M059J (cell line): ENCODE results near the gene POU3F2. TPM values are rescaled to one million over a fixed set of nuclear protein-coding genes. Genes with fewer than 3 reads are reported as not detected.

Experiments used
- DNase-seq: peaks from one replicate; pipeline ENCODE4 v3.0.0-alpha.2; 2012; ENCODE audit warnings: low read depth
- total RNA-seq: library from RNA; depleted of rRNA; stranded (reverse); fragments of >200 nt; shearing (Covaris generic); gene quantifications from 2 replicates; pipeline ENCODE4 v1.2.3, GENCODE V29; 2014; rRNA removed

Gene POU3F2
- 3.3 and 6.2 TPM in 2 replicates for total RNA-seq

DNA sequence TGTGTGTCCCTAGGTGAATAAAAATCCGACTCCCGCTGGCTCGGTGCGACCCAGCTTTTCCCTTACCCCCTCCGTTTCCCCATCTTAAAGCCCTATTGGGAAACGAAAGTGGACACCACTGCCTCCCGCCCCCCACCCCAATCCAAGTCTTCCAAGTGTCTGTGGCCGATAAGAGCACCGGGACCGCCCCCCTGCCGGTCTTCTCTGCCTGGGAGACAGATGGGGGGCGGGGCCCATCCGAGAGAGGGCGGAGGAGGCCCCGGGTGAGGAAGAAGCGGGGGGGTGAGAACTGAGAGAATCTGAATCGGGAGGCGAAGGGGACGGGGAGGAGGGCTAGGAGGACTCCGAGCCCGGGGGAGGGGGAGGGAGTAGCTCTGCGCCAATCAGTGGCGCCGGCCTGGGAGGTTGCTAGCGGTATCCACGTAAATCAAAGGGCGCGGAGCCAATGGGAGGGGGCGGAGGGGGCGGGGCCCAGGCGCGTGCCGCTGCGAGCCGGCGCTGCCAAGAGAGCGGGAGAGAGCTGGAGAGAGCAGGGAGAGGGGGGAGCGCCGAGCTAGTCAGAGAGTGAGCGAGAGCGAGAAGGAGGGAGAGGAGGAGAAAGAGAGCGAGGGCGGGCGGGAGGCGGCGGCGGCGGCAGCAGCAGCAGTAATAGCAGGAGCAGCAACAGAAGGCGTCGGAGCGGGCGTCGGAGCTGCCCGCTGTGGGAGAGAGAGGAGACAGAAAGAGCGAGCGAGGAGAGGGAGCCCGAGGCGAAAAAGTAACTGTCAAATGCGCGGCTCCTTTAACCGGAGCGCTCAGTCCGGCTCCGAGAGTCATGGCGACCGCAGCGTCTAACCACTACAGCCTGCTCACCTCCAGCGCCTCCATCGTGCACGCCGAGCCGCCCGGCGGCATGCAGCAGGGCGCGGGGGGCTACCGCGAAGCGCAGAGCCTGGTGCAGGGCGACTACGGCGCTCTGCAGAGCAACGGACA lies at the start of gene POU3F2:
Gene POU3F2 (plus strand): TSS at position 515 of the 972 bp plus-strand sequence. CDS start 300 bp downstream, at position 815.
- peak; percentile 93 for DNase-seq

- DNase-seq, result no peak
These were observed 46.9 kb upstream of the POU3F2 start for GRCh38 chr6:98787435-98787834.

DNA sequence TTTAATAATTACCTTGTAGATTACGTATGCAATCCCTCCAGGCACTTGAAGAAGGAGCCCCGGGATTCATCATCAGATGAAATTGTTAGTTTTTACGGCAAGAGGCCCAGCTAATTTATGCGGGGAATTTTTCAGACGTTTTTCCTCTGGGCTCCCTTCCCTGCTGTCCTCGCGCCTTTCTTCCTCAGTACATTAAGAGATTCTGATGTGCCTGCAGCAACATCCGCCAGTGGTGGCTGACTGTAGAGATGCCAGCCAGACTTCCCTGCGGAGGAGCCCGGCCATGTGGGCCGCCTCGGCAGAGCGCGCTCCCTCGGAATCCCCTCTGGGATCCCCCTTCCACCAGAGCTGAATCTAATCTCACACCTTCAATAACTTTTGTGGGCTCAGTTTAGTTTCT lies 46.4 kb upstream of the POU3F2 start:
- peak; percentile 46 for DNase-seq

- no peak for DNase-seq
These were observed 40.0 kb upstream of the POU3F2 start for GRCh38 chr6:98794307-98794842.

DNA sequence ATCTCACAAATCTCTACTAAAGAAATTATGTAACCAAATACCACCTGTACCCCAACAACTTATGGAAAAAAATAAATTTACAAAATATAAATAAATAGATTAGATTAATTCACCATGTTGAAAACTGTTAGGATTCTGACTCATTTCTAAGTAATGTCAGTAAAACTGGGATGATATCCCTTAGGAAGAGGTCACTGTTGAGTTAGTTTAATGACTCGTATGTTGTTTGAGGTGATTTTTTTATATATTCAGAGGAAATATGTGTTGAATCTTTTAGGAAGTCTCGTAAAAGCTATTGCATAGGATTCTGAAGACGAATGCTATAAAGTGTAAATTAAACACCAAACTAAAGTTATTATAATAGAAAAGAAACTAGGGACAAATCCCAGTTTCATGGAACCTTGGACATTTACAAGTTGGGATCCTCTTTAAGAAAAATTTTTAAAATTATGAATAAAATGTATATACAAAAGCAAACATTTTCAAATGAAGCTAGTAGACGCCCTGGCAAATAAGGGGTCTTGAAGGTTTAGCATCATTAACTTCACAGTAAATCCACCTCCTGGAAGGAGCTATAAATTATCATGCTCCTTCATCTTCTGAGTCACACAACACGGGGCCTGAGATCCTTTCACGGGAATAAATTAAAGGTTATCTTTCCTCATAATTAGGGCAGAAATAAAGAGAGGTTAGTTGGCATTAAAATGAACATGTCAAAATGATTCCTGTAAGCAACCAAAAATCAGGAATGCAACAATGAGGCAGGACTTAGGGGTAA lies 37.0 kb upstream of the POU3F2 start:
- DNase-seq, result peak; percentile 45

DNA sequence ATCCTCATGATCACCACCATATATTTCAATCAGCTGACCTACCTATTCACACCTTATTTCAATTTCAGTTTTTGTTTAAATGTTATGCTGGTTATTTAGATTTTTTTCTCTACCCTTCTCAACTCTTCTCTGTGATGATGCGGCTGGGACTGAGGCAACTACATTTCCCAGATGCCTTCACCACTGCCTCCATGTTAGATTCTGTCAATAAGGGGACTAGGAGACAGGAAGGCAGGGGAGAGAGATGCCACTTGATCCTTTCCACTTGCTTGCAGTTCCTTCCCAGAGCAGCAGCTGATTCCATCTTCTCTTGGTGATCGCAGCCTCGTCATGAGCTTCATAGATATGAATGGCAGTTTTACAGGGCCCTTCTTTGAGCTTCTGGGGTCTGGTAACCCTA lies 33.5 kb upstream of the POU3F2 start:
- DNase-seq, result no peak

GRCh38 chr6:98808541-98809210 lies 25.7 kb upstream of the POU3F2 start:
- DNase-seq, result peak; percentile 45

DNA sequence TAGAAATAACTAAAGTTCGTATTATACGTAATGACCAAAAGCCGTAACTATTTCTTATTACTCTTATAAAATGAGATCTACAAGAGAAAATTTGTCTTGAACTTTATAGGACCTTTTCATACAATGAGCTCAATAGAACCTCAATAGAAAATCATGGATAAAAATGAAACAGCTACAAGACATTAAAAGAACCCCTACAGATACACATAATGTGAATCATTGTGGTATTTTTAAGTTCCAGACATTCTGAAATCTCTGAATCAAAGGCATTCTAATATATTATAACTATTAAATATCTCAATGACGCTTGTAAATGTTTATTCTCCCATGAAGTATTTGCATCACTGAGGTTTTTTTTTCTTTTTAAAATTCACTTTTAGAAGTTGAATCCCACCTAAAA lies 22.2 kb upstream of the POU3F2 start:
- no peak for DNase-seq

- no peak for DNase-seq
These were observed 17.6 kb upstream of the POU3F2 start for GRCh38 chr6:98816799-98817198.

GRCh38 chr6:98821756-98822405 lies 12.5 kb upstream of the POU3F2 start:
- DNase-seq, result peak; percentile 55

DNA sequence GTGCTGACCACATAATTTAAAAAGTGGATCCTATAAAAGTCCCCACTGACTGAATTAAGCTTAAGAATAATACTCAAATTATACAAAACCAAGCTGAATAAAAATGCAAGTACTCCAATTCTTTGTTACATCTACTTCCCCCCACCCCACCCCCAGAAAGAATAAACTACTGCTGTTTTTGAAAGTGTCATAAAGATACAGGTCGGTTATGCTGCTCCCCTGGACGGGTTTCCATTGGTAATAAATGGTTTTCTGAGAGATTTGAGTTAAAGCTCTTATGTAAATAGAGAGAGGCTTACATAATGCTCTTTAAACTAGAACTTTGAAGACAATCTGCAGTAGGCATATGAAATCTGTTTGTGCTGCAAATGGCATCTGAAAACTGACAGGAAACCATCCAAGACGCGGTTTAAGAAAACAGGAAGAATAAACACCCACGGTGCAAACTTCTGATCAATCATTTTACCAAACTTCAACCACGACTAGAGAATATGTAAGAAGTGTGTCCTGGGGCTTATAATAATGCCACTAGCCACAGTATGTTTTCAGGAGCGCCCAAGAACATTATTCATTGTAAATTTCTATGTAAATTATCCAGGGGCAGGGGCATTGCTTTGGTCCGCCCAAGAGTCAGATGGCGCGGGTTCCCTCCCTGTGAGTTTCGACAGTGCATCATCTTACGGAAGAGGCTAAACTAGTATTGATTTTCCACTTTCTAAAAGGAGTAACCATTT lies 10.8 kb upstream of the POU3F2 start:
- DNase-seq, result no peak

- DNase-seq, result peak; percentile 66
These were observed 10.0 kb upstream of the POU3F2 start for GRCh38 chr6:98824162-98824901.

DNA sequence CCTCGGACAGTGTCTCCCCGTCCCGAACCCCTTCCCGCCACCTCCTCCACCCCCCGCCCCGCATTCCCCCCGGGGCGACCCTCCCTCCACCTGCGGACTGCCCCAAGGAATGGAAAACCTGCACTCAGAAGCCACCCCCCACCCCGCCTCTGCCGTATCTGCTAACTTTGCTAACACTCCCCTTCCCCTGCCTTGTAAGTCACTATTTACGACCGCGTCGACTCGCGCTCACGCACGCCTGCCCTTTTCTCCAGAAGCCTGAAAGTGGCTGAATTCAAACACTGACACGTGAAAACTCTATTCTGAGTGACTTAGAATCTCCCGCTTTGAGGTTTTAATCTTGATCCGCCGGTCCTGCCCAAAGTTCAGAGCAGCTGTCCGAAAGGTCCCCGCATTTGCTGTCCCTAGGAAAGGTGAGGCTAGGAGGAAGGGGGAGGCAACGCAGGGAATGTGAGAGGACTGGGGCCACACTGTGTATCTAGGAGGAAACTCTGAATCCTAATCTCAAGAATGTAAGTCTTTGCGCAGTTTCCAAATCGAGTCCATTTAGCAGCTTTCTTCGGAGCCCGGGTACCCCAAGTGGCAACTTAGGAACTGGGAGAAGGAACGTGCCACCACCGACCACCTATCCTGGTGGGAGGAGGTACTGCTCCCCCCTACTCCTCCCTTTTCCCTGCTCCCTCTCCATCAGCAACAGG lies 9.3 kb upstream of the POU3F2 start:
- no peak for DNase-seq

DNA sequence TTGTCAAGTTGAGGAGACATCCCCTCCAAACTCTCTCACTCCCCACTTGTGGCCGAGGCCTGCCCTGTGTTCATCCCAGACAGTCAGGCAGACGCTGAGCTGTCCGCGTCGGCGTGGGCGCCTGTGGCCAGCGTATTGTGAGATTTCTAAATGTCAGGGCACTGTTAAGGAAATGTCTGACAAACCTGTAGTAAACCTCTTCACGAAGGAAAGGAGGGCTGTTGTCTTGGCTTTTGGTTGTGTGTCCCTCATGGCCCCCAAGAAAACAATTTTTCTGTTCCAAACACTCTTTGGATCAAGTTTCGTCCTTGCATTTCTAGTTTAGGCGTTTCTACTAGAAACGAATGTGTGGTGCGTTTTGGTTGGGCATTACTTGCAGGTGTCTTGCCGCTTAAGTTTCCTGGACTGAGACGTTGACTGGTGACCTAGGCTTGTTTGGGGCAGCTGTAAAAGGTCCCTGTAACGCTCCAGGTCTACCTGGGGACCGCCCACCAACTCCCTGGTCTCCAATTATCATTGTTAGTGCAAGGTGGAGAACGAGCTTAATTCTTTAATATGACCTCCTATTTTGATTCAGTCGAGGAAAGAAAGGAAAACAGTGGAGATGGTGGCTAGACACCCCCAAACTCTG lies 8.7 kb upstream of the POU3F2 start:
- DNase-seq, result no peak

DNA sequence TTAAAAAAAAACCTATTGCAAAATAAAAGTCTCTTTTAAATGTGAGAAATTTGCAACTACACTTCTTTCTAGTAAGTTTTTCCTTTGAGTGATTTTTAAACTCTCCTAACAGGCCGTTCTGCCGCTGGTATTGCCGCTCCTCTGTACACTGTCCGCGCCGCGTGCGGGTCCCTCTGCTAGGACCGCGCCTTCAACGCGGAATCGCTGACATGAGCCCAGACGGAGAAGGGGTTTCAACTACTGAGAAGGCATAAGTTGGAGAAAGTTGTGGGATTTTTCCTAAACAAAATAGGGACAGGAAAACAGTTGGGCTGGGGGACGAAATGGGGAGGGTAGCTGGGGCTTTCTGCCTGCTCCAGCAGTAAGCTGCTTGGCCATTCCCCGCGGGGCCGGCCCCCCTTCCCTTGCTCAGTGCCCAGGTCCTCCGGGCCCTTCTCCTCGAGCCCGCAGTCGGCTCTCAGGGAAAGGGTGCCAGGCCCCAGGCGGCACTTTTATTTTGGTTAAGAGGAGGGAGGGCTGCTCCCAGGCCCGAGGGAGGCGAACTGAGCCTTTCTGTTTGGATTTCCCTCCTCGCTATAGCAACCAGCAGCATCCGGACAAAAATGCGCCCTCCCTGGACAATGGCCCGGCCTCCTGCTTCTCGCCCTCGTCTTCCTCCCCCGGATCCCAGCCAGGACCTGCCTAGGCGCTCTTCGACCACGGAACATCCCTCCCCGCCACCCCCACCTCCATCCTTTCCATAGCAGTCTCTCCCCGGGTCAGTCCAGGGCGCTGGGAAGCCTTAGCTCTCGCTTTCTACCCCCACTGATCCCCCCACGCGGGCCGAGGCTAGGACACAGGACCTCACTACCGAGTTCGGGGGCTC lies 6.8 kb upstream of the POU3F2 start:
- peak; percentile 78 for DNase-seq

- no peak for DNase-seq
These were observed 6.1 kb upstream of the POU3F2 start for GRCh38 chr6:98828211-98828788.

- no peak for DNase-seq
These were observed 5.4 kb upstream of the POU3F2 start for GRCh38 chr6:98828941-98829411.
